Lower leg skin (tissue), 3 donors: ENCODE measurements around the gene GKN2.

ENCODE experiments used
- POLR2A ChIP-seq, 2 donors: fragments of 450-650 bp; IDR thresholded peaks; one replicate each; pipeline ENCODE4 v1.6.1; 2016 to 2017; ENCODE audit warnings: antibody characterized with exemption in 2 of 2, mild to moderate bottlenecking in 1 of 2, moderate library complexity in 1 of 2
- TF ChIP-seq, protein P1 (sequence below), 3 donors: fragments of 450-650 bp; IDR thresholded peaks; one replicate each; pipeline ENCODE4 v1.5.1; 2016; ENCODE audit warnings: antibody characterized with exemption in 3 of 3, mild to moderate bottlenecking in 3 of 3, moderate library complexity in 2 of 3

- TF ChIP-seq, protein P1, sequence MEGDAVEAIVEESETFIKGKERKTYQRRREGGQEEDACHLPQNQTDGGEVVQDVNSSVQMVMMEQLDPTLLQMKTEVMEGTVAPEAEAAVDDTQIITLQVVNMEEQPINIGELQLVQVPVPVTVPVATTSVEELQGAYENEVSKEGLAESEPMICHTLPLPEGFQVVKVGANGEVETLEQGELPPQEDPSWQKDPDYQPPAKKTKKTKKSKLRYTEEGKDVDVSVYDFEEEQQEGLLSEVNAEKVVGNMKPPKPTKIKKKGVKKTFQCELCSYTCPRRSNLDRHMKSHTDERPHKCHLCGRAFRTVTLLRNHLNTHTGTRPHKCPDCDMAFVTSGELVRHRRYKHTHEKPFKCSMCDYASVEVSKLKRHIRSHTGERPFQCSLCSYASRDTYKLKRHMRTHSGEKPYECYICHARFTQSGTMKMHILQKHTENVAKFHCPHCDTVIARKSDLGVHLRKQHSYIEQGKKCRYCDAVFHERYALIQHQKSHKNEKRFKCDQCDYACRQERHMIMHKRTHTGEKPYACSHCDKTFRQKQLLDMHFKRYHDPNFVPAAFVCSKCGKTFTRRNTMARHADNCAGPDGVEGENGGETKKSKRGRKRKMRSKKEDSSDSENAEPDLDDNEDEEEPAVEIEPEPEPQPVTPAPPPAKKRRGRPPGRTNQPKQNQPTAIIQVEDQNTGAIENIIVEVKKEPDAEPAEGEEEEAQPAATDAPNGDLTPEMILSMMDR (IDR thresholded peaks at IDR 0.05) = peak in 1 of 3 donors; percentile 77
- TF ChIP-seq POLR2A (IDR thresholded peaks at IDR 0.05) = no peak
These were observed 27.3 kb downstream of the GKN2 start for GRCh38 chr2:68925295-68925896.
